CD4-positive, alpha-beta memory T cell (primary cell): ENCODE measurements around the gene MGAT1. TPM values are rescaled to one million over a fixed set of nuclear protein-coding genes. Genes with fewer than 3 reads are reported as not detected.

Experiments used
- CTCF ChIA-PET: fragments of 350-600 bp; sonication (Branson Sonifier 250); formaldehyde crosslinking; loops from one replicate; lab custom pipeline; 2021; ENCODE audit warnings: inconsistent platforms; ENCODE audit not compliant: partially characterized antibody; lab: Charles Lee
- POLR2A ChIA-PET: fragments of 350-600 bp; sonication (Branson Sonifier 250); formaldehyde crosslinking; loops from one replicate; lab custom pipeline; 2021; ENCODE audit not compliant: partially characterized antibody; lab: Charles Lee
- DNase-seq, 5 donors: peaks; one replicate each; pipeline versions ENCODE4 v3.0.0 to v3.0.0-alpha.2; 2020 to 2022; ENCODE audit warnings: mixed read lengths in 1 of 5
- H3K27ac ChIP-seq: one replicate; pipeline ENCODE4 v1.7.0; 2013; ENCODE audit warnings: low read depth, low read length
- H3K27me3 ChIP-seq: 2 replicates; pipeline ENCODE4 v1.7.0; 2013; ENCODE audit warnings: mild to moderate bottlenecking, low read length, moderate library complexity; ENCODE audit not compliant: insufficient read depth
- H3K36me3 ChIP-seq: 2 replicates; pipeline ENCODE4 v1.7.0; 2013; ENCODE audit warnings: mild to moderate bottlenecking, low read length, moderate library complexity; ENCODE audit not compliant: insufficient read depth
- H3K4me1 ChIP-seq: 2 replicates; pipeline ENCODE4 v1.7.0; 2013; ENCODE audit warnings: mild to moderate bottlenecking, low read length, moderate library complexity; ENCODE audit not compliant: insufficient read depth
- H3K4me3 ChIP-seq, 2 donors: one replicate each; pipeline ENCODE4 v1.7.0; 2013; ENCODE audit warnings: low read length in 2 of 2, mild to moderate bottlenecking in 1 of 2
- H3K9me3 ChIP-seq, 2 donors: one replicate each; pipeline ENCODE4 v1.7.0; 2013; ENCODE audit warnings: low read length in 2 of 2, control low read depth in 1 of 2; ENCODE audit not compliant: control insufficient read depth in 1 of 2
- H3K27ac Mint-ChIP-seq, 7 donors: one replicate each; pipeline ENCODE4 v1.8.0; 2020 to 2021; ENCODE audit warnings: mixed read lengths in 7 of 7, mild to moderate bottlenecking in 6 of 7, inconsistent platforms in 3 of 7, moderate library complexity in 3 of 7
- H3K27me3 Mint-ChIP-seq, 2 donors: one replicate each; pipeline ENCODE4 v1.8.0; 2020 to 2021; ENCODE audit warnings: mixed read lengths in 2 of 2
- H3K36me3 Mint-ChIP-seq, 2 donors: one replicate each; pipeline ENCODE4 v1.8.0; 2020 to 2021; ENCODE audit warnings: mixed read lengths in 2 of 2, inconsistent platforms in 1 of 2, mild to moderate bottlenecking in 1 of 2
- H3K4me1 Mint-ChIP-seq, 4 donors: one replicate each; pipeline ENCODE4 v1.8.0; 2020 to 2021; ENCODE audit warnings: mixed read lengths in 4 of 4, mild to moderate bottlenecking in 1 of 4
- H3K4me3 Mint-ChIP-seq, 8 donors: one replicate each; pipeline ENCODE4 v1.8.0; 2020 to 2021; ENCODE audit warnings: mixed read lengths in 8 of 8, mild to moderate bottlenecking in 7 of 8, moderate library complexity in 6 of 8, inconsistent platforms in 3 of 8
- H3K9me3 Mint-ChIP-seq, 8 donors: one replicate each; pipeline ENCODE4 v1.8.0; 2020 to 2021; ENCODE audit warnings: mixed read lengths in 8 of 8, mild to moderate bottlenecking in 5 of 8, inconsistent platforms in 3 of 8, moderate library complexity in 1 of 8
- intact Hi-C: fragments of 100-400 bp; cut with micrococcal nuclease; formaldehyde crosslinking; loops from one replicate; pipeline ENCODE4 v1.15.1; 2023
- polyA plus RNA-seq, 2 donors: library from polyadenylated mRNA; unstranded; fragments of 300-500 nt; fragmentation: Illumina TruSeq; gene quantifications; one replicate each; pipeline ENCODE4 v1.2.3, GENCODE V29; 2021
- total RNA-seq, 2 experiments: library from RNA; stranded (reverse); gene quantifications; one replicate each; pipeline ENCODE4 v1.2.3, GENCODE V29; 2021

MGAT1 gene
- total and polyA plus RNA-seq, 4 experiments from 2014 or later, result 135 to 187 (median 168) TPM

DNA sequence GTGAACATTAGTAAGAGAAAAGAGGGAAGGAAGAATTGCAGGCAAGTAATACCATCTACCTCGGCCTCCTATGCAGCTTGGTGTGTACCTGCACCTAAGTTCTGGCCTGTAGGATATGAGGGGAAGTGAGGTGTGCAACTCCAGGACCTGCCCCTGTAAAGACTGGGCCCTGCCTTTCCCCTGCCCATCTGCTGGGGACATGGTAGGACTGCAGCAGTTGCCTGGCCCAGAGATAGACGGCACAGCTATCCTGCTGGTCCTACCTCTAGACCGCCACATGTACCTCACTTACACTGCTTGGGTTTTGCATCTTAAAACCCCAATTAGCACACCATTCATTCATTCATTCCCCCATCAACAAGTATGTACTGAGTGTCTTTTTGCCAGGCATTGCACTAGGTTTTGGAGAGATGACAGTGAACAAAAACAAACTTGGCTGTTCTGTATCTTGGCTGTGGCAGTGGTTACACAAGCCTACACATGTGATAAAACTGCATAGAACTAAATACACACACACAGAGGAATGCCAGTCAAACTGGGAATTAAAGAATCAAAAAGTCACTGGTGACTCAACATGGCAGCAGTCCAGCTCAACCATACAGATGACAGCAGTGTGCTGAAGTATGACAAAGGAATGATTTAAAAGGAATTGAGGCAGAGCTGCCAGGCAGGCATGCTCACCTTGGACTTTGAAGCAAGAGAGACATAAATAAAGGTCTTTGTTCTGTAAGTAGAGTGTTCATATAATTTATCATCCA is 23.3 kb upstream of the MGAT1 start:
- H3K4me3 Mint-ChIP-seq, result no peak overlapping the region
- Histone ChIP-seq H3K9me3 (no peaks in the 10 kb centered on the region), H3K4me1 (peaks cover 22% of the 10 kb centered on the region), H3K27me3 (no peaks in the 10 kb centered on the region), H3K36me3 (no peaks in the 10 kb centered on the region), H3K4me3 (no peak overlapping the region), H3K27ac (no peak overlapping the region)
- H3K27me3 Mint-ChIP-seq, result no peaks in the 10 kb centered on the region
- no peak for DNase-seq
- peaks cover 15 to 17% of the 10 kb centered on the region in 2 donors for H3K36me3 Mint-ChIP-seq
- ChIA-PET CTCF (interaction anchor here (1.5 kb wide), 1 partner anchor 35 kb away, joined by 5 read pairs; the partner anchor contains the start of gene ZFP62), POLR2A (interaction anchor here (0.6 to 3.5 kb wide), 4 partner anchors 12 to 40 kb away, joined by 3 to 18 read pairs (median 7); no protein-coding TSS in a partner anchor)
- H3K27ac Mint-ChIP-seq, result peak overlapping the region in 3 of 7 donors; percentile 41 to 53 (median 47)
- H3K9me3 Mint-ChIP-seq, result peaks cover 0 to 15% (median 2%) of the 10 kb centered on the region in 8 donors
- H3K4me1 Mint-ChIP-seq, result peaks cover 19 to 46% (median 26%) of the 10 kb centered on the region in 4 donors
- intact Hi-C loops, result no loop called here

DNA sequence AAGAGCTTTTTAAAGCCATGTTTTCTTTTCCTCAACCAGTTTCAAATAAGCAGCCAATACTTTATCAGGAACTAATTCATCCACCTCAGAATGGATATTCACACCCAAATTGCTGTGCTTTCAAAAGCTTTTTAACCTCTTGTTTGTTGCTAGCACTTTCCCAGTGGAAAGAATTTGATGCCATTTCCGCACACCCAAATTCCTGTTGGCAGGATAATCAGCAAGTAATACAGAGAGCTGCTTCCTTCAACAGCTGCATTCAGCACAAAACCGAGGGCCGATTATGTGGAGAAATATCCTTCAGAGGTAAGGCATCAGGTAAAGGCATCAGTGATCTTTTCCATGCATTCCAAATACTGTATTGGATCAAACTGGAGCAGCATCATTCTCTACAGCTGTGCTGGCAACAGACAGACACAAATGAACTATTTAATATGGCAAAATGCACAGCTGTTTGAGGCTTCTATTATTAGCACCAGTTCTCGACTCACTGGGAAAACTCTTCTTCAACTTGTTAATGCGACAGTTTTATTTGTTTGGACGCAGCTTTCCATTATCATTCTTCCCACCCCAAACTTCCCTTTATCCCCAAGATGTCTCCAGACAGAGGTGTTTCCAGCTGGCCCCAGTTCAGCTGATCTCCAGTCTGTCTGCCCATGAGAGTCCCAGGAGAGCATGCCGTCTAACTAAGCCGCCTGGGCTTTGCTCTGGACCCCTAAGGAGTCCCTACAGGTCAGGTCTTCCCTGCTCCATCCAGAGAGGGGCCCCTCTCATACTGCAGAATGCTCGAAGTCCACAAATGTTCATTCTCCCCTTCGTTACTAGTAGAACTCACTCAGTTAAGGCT is 22.2 kb upstream of the MGAT1 start:
- peak overlapping the region in 1 of 8 donors; percentile 9 for H3K4me3 Mint-ChIP-seq

DNA sequence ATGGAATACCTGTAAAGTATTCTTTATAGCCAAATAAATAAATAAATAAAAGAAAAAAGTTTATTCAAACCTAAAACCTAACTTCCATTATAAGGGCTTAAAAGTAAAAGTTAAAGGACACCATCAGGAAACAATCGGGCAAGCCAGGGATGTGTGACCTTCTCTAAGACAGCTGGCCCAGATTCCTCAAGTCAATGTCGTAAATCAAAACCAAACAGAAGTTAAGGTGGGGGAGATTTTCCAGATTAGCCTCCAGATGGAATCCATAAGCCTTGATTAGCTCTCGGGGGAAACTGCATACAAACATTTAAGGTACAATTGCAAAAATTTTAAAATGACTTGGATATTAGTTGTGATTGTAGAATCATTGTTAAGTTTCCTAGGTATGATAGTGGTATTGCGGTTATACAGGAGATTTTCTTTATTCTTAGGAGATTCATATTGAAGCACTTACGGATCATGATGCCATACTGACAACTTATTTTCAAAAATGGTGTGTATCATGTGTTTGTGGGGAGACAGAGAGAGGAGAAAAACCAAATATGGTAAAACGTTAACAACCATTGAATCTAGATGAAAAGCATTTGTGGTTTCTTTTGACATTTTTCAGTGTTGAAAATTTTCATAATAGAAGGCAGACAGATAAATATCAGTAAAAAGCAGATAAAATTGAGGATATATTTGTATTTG is 21.5 kb upstream of the MGAT1 start:
- ChIA-PET CTCF (interaction anchor here (0.8 to 1.5 kb wide), 3 partner anchors 18 to 36 kb away, joined by 3 to 5 read pairs (median 3); partner anchors contain the start of gene ZFP62), POLR2A (interaction anchor here (0.8 to 3.5 kb wide), 7 partner anchors 8 to 37 kb away, joined by 3 to 18 read pairs (median 3); no protein-coding TSS in a partner anchor)
- no peak for DNase-seq
- Histone ChIP-seq H3K4me1 (peaks cover 8% of the 10 kb centered on the region), H3K27me3 (no peaks in the 10 kb centered on the region), H3K27ac (no peak overlapping the region), H3K4me3 (no peak overlapping the region), H3K36me3 (no peaks in the 10 kb centered on the region), H3K9me3 (no peaks in the 10 kb centered on the region)
- intact Hi-C loops, result no loop called here
- Mint-ChIP-seq H3K4me3 (peak overlapping the region in 3 of 8 donors; percentile 9 to 56 (median 14)), H3K27ac (peak overlapping the region in 3 of 7 donors; percentile 5 to 30 (median 13)), H3K4me1 (peaks cover 5 to 30% (median 10%) of the 10 kb centered on the region in 4 donors), H3K27me3 (no peaks in the 10 kb centered on the region), H3K9me3 (peaks cover 0 to under 1% (median 0%) of the 10 kb centered on the region in 8 donors), H3K36me3 (peaks cover under 1 to 4% of the 10 kb centered on the region in 2 donors)

More for the DNA sequence above, 22.2 kb upstream of the MGAT1 start:
- Mint-ChIP-seq H3K27me3 (no peaks in the 10 kb centered on the region), H3K9me3 (peaks cover 0 to 7% (median 2%) of the 10 kb centered on the region in 8 donors), H3K36me3 (peaks cover 6 to 8% of the 10 kb centered on the region in 2 donors), H3K27ac (peak overlapping the region in 1 of 7 donors; percentile 30), H3K4me1 (peaks cover 10 to 38% (median 16%) of the 10 kb centered on the region in 4 donors)
- Histone ChIP-seq H3K9me3 (no peaks in the 10 kb centered on the region), H3K4me1 (peaks cover 15% of the 10 kb centered on the region), H3K27ac (no peak overlapping the region), H3K36me3 (no peaks in the 10 kb centered on the region), H3K4me3 (no peak overlapping the region), H3K27me3 (no peaks in the 10 kb centered on the region)
- ChIA-PET POLR2A (interaction anchor here (0.7 to 3.5 kb wide), 6 partner anchors 13 to 37 kb away, joined by 3 to 18 read pairs (median 4); no protein-coding TSS in a partner anchor), CTCF (interaction anchor here (1.0 to 1.5 kb wide), 2 partner anchors 17 to 36 kb away, joined by 3 to 5 read pairs; partner anchors contain the start of gene ZFP62)
- no peak for DNase-seq
- intact Hi-C loops, result no loop called here

DNA sequence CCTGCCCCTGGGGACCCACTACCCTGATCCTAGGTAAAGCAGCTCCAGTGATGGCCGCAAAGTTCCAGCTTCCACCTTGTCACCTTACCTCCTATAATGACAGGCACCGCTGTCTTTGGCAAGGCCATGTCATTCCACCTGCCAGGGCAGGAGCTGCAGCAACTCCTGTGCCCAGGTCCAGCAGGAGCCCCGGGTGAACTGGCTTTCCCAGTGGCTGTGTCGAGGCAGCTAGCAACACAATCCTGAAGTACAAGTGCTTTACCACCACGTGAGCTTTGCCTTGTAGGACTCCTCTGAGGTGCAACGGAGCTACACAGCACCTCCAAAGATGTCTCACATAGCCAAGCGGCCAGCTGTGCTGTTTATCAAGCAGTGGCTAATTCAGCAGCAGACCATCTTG is 20.7 kb upstream of the MGAT1 start:
- H3K27me3 ChIP-seq, result no peaks in the 10 kb centered on the region
- Mint-ChIP-seq H3K4me3 (no peak overlapping the region), H3K27me3 (no peaks in the 10 kb centered on the region), H3K4me1 (peaks cover 5 to 25% (median 13%) of the 10 kb centered on the region in 4 donors), H3K36me3 (peaks cover 0 to 3% of the 10 kb centered on the region in 2 donors), H3K9me3 (no peaks in the 10 kb centered on the region), H3K27ac (no peak overlapping the region)
- peaks cover 7% of the 10 kb centered on the region for H3K4me1 ChIP-seq
- intact Hi-C loops, result no loop called here
- CTCF ChIA-PET, result interaction anchor here (0.8 kb wide), 1 partner anchor 37 kb away, joined by 3 read pairs; no protein-coding TSS in a partner anchor
- POLR2A ChIA-PET, result interaction anchor here (0.8 to 0.9 kb wide), 3 partner anchors 8 to 20 kb away, joined by 3 read pairs; no protein-coding TSS in a partner anchor
- no peak overlapping the region for H3K4me3 ChIP-seq
- DNase-seq, result no peak
- no peaks in the 10 kb centered on the region for H3K36me3 ChIP-seq
- no peaks in the 10 kb centered on the region for H3K9me3 ChIP-seq
- no peak overlapping the region for H3K27ac ChIP-seq

DNA sequence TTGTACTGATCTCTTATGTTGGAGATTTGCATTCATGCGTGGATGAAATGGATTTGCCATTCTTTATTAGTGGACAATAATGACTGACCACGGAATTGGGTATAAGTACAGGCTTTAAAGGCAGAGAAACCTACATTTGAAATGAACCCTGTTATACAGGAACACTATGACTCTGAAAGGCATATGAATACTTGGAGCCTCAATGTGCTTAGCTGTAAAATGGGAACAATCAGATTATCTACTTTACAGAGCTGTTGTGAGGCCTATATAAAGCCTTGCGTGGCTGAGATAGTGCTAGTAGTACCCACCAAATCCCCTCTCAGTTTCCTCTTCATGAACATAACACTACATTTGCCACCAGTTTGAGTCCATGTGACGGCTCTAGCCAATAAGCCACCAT is 18.9 kb upstream of the MGAT1 start:
- intact Hi-C loops, result no loop called here

DNA sequence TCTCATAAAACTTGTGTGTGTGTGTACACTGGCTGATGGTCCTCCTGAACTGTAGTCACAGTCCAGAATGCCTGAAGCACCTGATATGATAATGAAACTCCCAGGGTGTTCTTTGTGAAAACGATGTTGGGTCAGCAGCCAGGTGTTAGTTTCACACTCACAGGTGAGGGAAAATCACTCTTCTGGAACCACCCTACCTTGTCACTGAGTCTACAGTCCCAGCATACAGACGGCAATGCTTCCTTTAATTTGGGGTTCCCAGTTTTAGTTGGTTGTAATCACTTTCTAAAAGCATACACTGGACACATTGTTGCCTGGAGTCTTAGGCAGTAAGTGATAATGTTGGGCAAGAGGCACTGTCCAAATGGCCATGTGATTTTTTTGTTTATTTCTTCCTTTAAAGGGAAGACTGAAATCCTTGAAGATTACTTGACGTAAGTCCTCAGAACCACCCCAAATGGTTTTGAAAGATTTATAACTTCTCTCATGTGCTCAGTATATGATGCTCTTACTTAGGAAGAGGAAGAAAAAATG is 18.2 kb upstream of the MGAT1 start:
- Mint-ChIP-seq H3K27ac (no peak overlapping the region), H3K4me3 (no peak overlapping the region), H3K36me3 (no peaks in the 10 kb centered on the region), H3K9me3 (no peaks in the 10 kb centered on the region), H3K27me3 (no peaks in the 10 kb centered on the region), H3K4me1 (peaks cover 11 to 40% (median 21%) of the 10 kb centered on the region in 4 donors)
- Histone ChIP-seq H3K27ac (no peak overlapping the region), H3K27me3 (no peaks in the 10 kb centered on the region), H3K4me3 (no peak overlapping the region), H3K9me3 (no peaks in the 10 kb centered on the region), H3K36me3 (no peaks in the 10 kb centered on the region), H3K4me1 (peaks cover 23% of the 10 kb centered on the region)
- ChIA-PET POLR2A (interaction anchor here (0.9 to 1.4 kb wide), 2 partner anchors 10 to 21 kb away, joined by 3 to 11 read pairs; no protein-coding TSS in a partner anchor), CTCF (interaction anchor here (1.0 kb wide), 2 partner anchors 8 to 10 kb away, joined by 3 to 4 read pairs; no protein-coding TSS in a partner anchor)
- DNase-seq, result no peak
- intact Hi-C loops, result no loop called here

More for the DNA sequence above, 18.9 kb upstream of the MGAT1 start:
- no peak for DNase-seq
- Mint-ChIP-seq H3K4me3 (no peak overlapping the region), H3K4me1 (peaks cover 10 to 36% (median 19%) of the 10 kb centered on the region in 4 donors), H3K9me3 (no peaks in the 10 kb centered on the region), H3K27ac (peak overlapping the region in 1 of 7 donors; percentile 4), H3K36me3 (peaks cover 0 to 2% of the 10 kb centered on the region in 2 donors), H3K27me3 (no peaks in the 10 kb centered on the region)
- CTCF ChIA-PET, result interaction anchor here (1.0 kb wide), 3 partner anchors 8 to 13 kb away, joined by 3 to 4 read pairs (median 3); no protein-coding TSS in a partner anchor
- Histone ChIP-seq H3K27me3 (no peaks in the 10 kb centered on the region), H3K4me1 (peaks cover 16% of the 10 kb centered on the region), H3K27ac (no peak overlapping the region), H3K4me3 (no peak overlapping the region), H3K36me3 (no peaks in the 10 kb centered on the region), H3K9me3 (no peaks in the 10 kb centered on the region)
- POLR2A ChIA-PET, result interaction anchor here (0.9 to 1.4 kb wide), 2 partner anchors 10 to 22 kb away, joined by 3 to 11 read pairs; no protein-coding TSS in a partner anchor
